SU-DHL-6 (cell line): Measurements from ENCODE around the gene FADS6.
"Not testable (repeated sequence)": the region's sequence is repeated elsewhere in the genome, so short reads cannot be mapped to it uniquely, and the experiment has no call there.

Source experiments
- H2AFZ ChIP-seq: fragments of 200-600 bp; sonication (generic); 2 replicates; pipeline ENCODE4 v1.6.1; 2014; ENCODE audit warnings: low read depth, mild to moderate bottlenecking, moderate library complexity, mixed read lengths, antibody characterized with exemption, low read length; ENCODE audit not compliant: severe bottlenecking
- H3F3A ChIP-seq: fragments of 200-600 bp; shearing (Covaris generic); 2 replicates; pipeline ENCODE4 v1.6.0; 2016; ENCODE audit warnings: antibody characterized with exemption, mild to moderate bottlenecking; ENCODE audit not compliant: insufficient read depth
- H3K27ac ChIP-seq: fragments of 200-600 bp; sonication (generic); 2 replicates; pipeline ENCODE4 v1.5.1; 2016; ENCODE audit warnings: low read depth, mild to moderate bottlenecking, low read length, moderate library complexity, mixed read lengths
- H3K27me3 ChIP-seq: fragments of 200-600 bp; sonication (generic), shearing (Covaris generic); 2 replicates; pipeline ENCODE4 v1.6.0; 2014; ENCODE audit warnings: mild to moderate bottlenecking, low read length
- H3K36me3 ChIP-seq: fragments of 200-600 bp; sonication (generic); 2 replicates; pipeline ENCODE4 v1.6.1; 2014; ENCODE audit warnings: mild to moderate bottlenecking, low read length, mixed read lengths
- H3K4me2 ChIP-seq: fragments of 300-600, 200-600 bp; shearing (Covaris generic), sonication (generic); 2 replicates; pipeline ENCODE4 v1.6.0; 2014; ENCODE audit warnings: low read length, low read depth, mild to moderate bottlenecking; ENCODE audit not compliant: poor library complexity, severe bottlenecking
- H3K4me3 ChIP-seq: fragments of 200-600 bp; sonication (generic); 2 replicates; pipeline ENCODE4 v1.5.1; 2014; ENCODE audit warnings: antibody characterized with exemption, low read length, mild to moderate bottlenecking, mixed read lengths; ENCODE audit not compliant: insufficient read depth, poor library complexity, severe bottlenecking
- H3K79me2 ChIP-seq: fragments of 200-600 bp; sonication (generic); 2 replicates; pipeline ENCODE4 v1.6.1; 2014; ENCODE audit warnings: mild to moderate bottlenecking, low read length, moderate library complexity; ENCODE audit not compliant: insufficient read depth
- H3K9ac ChIP-seq: fragments of 200-600 bp; sonication (generic); 2 replicates; pipeline ENCODE4 v1.7.0; 2014; ENCODE audit warnings: mild to moderate bottlenecking, low read length
- H3K9me2 ChIP-seq: fragments of 200-600 bp; sonication (generic); replicated peaks from 2 replicates; pipeline ENCODE4 v1.6.1; 2014; ENCODE audit warnings: low read length; ENCODE audit not compliant: insufficient read depth
- H3K9me3 ChIP-seq: fragments of 200-600 bp; sonication (generic); 2 replicates; pipeline ENCODE4 v1.6.1; 2014; ENCODE audit warnings: low read length, mixed read lengths; ENCODE audit not compliant: insufficient read depth
- H4K20me1 ChIP-seq: fragments of 200-600 bp; sonication (generic); 2 replicates; pipeline ENCODE4 v1.6.1; 2014; ENCODE audit warnings: low read depth, mild to moderate bottlenecking, antibody characterized with exemption, low read length, moderate library complexity, mixed read lengths
- CTCF ChIP-seq: fragments of 200-600 bp; sonication (generic); IDR thresholded peaks from one replicate; pipeline ENCODE4 v1.5.1; 2017; ENCODE audit warnings: antibody characterized with exemption, mild to moderate bottlenecking, low read length, moderate library complexity; ENCODE audit not compliant: insufficient read depth, poor library complexity, severe bottlenecking
- EZH2phosphoT487 ChIP-seq: fragments of 200-600 bp; sonication (generic), shearing (Covaris generic); conservative IDR thresholded peaks from 2 replicates; pipeline ENCODE4 v1.6.1; 2018; ENCODE audit warnings: mild to moderate bottlenecking, antibody characterized with exemption, low read length, moderate library complexity, mixed read lengths

FADS6 gene

GRCh38 chr17:74907012-74907411 is 13.6 kb upstream of the FADS6 start:
- TF ChIP-seq CTCF (no peak), EZH2phosphoT487 (no peak)
- no peak overlapping the region for H3K4me3 ChIP-seq

GRCh38 chr17:74906214-74906793 is 12.9 kb upstream of the FADS6 start:
- not testable (repeated sequence) for H3K27ac ChIP-seq, H3K9ac ChIP-seq, H3K27me3 ChIP-seq, H3K79me2 ChIP-seq, H2AFZ ChIP-seq, H3F3A ChIP-seq, H3K4me2 ChIP-seq, H3K4me3 ChIP-seq, H3K9me2 ChIP-seq, H3K9me3 ChIP-seq, H4K20me1 ChIP-seq, H3K36me3 ChIP-seq

More at GRCh38 chr17:74907012-74907411, 13.6 kb upstream of the FADS6 start:
- Histone ChIP-seq H4K20me1 (no peaks in the 10 kb centered on the region), H2AFZ (no peak overlapping the region), H3K27ac (no peak overlapping the region), H3F3A (no peaks in the 10 kb centered on the region), H3K36me3 (no peaks in the 10 kb centered on the region), H3K79me2 (no peaks in the 10 kb centered on the region), H3K9me2 (no peaks in the 10 kb centered on the region), H3K27me3 (no peaks in the 10 kb centered on the region), H3K9ac (no peak overlapping the region), H3K9me3 (no peaks in the 10 kb centered on the region), H3K4me2 (no peak overlapping the region)

GRCh38 chr17:74904687-74905409 is 11.4 kb upstream of the FADS6 start:
- Histone ChIP-seq H3K27ac (no peak overlapping the region), H3K4me3 (no peak overlapping the region), H4K20me1 (no peaks in the 10 kb centered on the region), H3K79me2 (no peaks in the 10 kb centered on the region), H3K27me3 (no peaks in the 10 kb centered on the region), H2AFZ (no peak overlapping the region), H3K9ac (no peak overlapping the region), H3K9me3 (no peaks in the 10 kb centered on the region), H3F3A (no peaks in the 10 kb centered on the region), H3K36me3 (no peaks in the 10 kb centered on the region), H3K4me2 (no peak overlapping the region), H3K9me2 (no peaks in the 10 kb centered on the region)
- TF ChIP-seq CTCF: no peak
- TF ChIP-seq EZH2phosphoT487: no peak

GRCh38 chr17:74903671-74904070 is 10.2 kb upstream of the FADS6 start:
- TF ChIP-seq CTCF: no peak
- no peak for TF ChIP-seq EZH2phosphoT487
- Histone ChIP-seq H4K20me1 (no peaks in the 10 kb centered on the region), H3K9me3 (no peaks in the 10 kb centered on the region), H3K36me3 (no peaks in the 10 kb centered on the region), H3K79me2 (no peaks in the 10 kb centered on the region), H3K27me3 (no peaks in the 10 kb centered on the region), H3K9me2 (no peaks in the 10 kb centered on the region), H3K9ac (no peak overlapping the region), H3K4me3 (no peak overlapping the region), H2AFZ (no peak overlapping the region), H3K27ac (no peak overlapping the region), H3K4me2 (no peak overlapping the region), H3F3A (no peaks in the 10 kb centered on the region)
